Right lobe of liver (tissue), 6 donors: Measurements from ENCODE around the gene MYOG. TPM values are rescaled to one million over a fixed set of nuclear protein-coding genes. Genes with fewer than 3 reads are reported as not detected.

Experiments used
- ATAC-seq, 4 donors: fragments of 200-7000 bp; cut with Tn5 transposase; one replicate each; pipeline ENCODE4 v1.9.1; 2020; ENCODE audit warnings: mild to moderate bottlenecking in 4 of 4, moderate library complexity in 4 of 4
- DNase-seq, 3 donors: peaks; one replicate each; pipeline ENCODE4 v3.0.0-alpha.2; 2020
- H3K27ac ChIP-seq, 3 donors: fragments of 200-600 bp; one replicate each; pipeline ENCODE4 v1.8.0; 2022
- H3K27me3 ChIP-seq, 2 donors: fragments of 200-600 bp; one replicate each; pipeline ENCODE4 v1.8.0; 2022
- H3K36me3 ChIP-seq, 4 donors: fragments of 200-600 bp; sonication (generic) in 1 of 4; one replicate each; pipeline versions ENCODE4 v1.5.1 to v1.8.0; 2017 to 2022; ENCODE audit warnings: control low read depth in 1 of 4
- H3K4me1 ChIP-seq, 4 donors: fragments of 200-600 bp; sonication (generic) in 1 of 4; one replicate each; pipeline versions ENCODE4 v1.5.1 to v1.8.0; 2017 to 2022; ENCODE audit warnings: control low read depth in 1 of 4
- H3K4me3 ChIP-seq, 3 donors: fragments of 200-600 bp; one replicate each; pipeline ENCODE4 v1.8.0; 2022
- H3K9me3 ChIP-seq, 4 donors: fragments of 200-600 bp; sonication (generic) in 1 of 4; one replicate each; pipeline versions ENCODE4 v1.5.1 to v1.8.0; 2017 to 2022; ENCODE audit warnings: control low read depth in 1 of 4
- POLR2A ChIP-seq: fragments of 450-650 bp; IDR thresholded peaks from one replicate; pipeline ENCODE4 v1.6.1; 2017; ENCODE audit warnings: antibody characterized with exemption, mild to moderate bottlenecking
- WGBS: methylation state at CpG from one replicate; pipeline ENCODE4 v1.1.6; 2018; ENCODE audit warnings: low coverage, low lambda C conversion rate; ENCODE audit not compliant: insufficient coverage; ENCODE audit errors: missing lambda C conversion rate; 5-methylcytosine and 5-hydroxymethylcytosine counted together
- intact Hi-C, 2 donors: fragments of 100-400 bp; cut with DNase I; formaldehyde crosslinking; loops; one replicate each; pipeline versions ENCODE4 v1.11.2 to v1.14.1; 2022
- total RNA-seq, 6 experiments: library from RNA; depleted of rRNA in 2 of 6; stranded (reverse); fragments of >200 nt in 2 of 6; fragmentation: NEBNext Ultra II Directional in 3 of 6; extraction: Animal tissue kit (Norgen Biotek cat#: 25700) in 3 of 6; gene quantifications; one replicate each; pipeline versions ENCODE4 v1.1.0 to v1.2.4, GENCODE V29; 2016 to 2023
- TF ChIP-seq, protein P1 (sequence below), 4 donors: fragments of 200-600 bp in 3 of 4; fragments of 450-650 bp in 1 of 4; IDR thresholded peaks; one replicate each; pipeline versions ENCODE4 v1.5.1 to v1.8.0; 2016 to 2022; ENCODE audit warnings: antibody characterized with exemption in 4 of 4, mild to moderate bottlenecking in 2 of 4
- donor health status: DM: no; HTN: yes; CAD: no.
- donor health status: DM: no; HTN: no; CAD: no.
- donor health status: DM: no; HTN: no; CAD: no.
- donor health status: DM: no; HTN: yes; CAD: no.
- donor health status: DM: no; HTN: yes; CAD: no.

Gene MYOG
- total RNA-seq, 6 experiments from 2014 or later: not detected

DNA sequence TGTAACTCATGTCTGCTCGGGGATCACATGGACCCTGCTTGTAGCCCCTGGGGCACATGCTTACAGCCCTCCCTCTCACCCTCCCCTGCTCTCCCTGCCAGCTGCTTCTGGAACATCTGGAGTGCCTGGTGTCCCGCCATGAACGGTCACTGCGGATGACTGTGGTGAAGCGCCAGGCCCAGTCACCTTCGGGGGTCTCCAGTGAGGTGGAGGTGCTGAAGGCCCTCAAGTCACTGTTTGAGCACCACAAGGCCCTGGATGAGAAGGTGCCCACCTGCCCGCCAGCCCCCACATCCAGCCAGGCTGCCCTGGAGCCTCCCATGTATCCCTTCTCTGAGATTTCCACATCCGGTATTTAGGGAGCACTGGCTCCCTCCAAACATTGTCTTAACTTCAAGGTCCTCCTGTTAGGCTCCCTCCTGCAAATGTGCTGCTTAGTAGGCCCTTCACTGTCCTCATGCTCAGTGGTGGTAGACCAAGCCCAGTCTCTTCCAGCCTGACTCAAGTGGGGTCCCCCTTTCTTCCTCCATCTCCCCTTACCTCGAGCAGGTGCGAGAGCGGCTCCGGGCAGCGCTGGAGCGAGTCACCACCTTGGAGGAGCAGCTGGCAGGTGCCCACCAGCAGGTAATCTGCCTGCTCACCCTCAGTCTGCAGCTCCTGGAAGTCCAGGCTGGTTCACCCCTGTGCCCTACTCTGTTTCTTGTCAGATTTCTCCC lies 41.8 kb downstream of the MYOG start:
- H3K27me3 ChIP-seq: no peaks in the 10 kb centered on the region
- H3K9me3 ChIP-seq: no peaks in the 10 kb centered on the region
- no peak for DNase-seq

DNA sequence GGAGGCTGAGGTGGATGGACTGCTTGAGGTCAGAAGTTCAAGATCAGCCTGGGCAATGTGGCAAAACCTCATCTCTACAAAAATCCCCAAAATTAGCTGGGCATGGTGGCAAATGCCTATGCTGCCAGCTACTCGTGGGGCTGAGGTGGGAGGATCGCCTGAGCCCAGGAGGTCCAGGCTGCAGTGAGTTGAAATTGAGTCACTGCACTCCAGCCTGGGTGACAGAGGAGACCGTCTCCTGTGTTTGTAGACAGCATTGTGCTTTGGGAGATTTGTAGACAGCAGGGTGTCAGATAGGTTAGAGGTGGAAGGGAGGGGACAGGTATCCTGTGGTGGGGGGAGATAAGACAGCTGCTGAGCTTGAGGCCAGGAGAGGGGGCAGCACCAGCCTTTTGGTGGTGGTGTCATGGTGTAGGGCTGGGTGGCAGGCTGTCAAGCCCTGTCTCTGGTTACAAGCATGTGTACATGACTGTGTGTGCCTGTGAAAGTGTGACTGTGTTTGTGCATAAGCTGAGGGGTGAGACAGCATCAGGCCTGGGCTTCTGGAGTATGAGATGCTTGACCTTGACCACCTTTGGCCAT lies 44.4 kb downstream of the MYOG start:
- Histone ChIP-seq H3K4me3 (no peak overlapping the region), H3K27ac (no peak overlapping the region), H3K9me3 (no peaks in the 10 kb centered on the region), H3K27me3 (no peaks in the 10 kb centered on the region), H3K4me1 (no peaks in the 10 kb centered on the region), H3K36me3 (no peaks in the 10 kb centered on the region)
- TF ChIP-seq POLR2A: no peak
- DNase-seq: peak in 1 of 3 donors; percentile 9
- ATAC-seq: no peak
- WGBS: 45% methylated on average over 2 of the region's 3 CpGs
- intact Hi-C loops: no loop called here

More for the DNA sequence above, 41.8 kb downstream of the MYOG start:
- no peak for ATAC-seq
- Histone ChIP-seq H3K4me1 (no peaks in the 10 kb centered on the region), H3K36me3 (no peaks in the 10 kb centered on the region), H3K27ac (no peak overlapping the region), H3K4me3 (no peak overlapping the region)
- intact Hi-C loops: no loop called here
- WGBS: 86% methylated on average over 6 of the region's 14 CpGs
- no peak for TF ChIP-seq POLR2A
- TF ChIP-seq, protein P1, sequence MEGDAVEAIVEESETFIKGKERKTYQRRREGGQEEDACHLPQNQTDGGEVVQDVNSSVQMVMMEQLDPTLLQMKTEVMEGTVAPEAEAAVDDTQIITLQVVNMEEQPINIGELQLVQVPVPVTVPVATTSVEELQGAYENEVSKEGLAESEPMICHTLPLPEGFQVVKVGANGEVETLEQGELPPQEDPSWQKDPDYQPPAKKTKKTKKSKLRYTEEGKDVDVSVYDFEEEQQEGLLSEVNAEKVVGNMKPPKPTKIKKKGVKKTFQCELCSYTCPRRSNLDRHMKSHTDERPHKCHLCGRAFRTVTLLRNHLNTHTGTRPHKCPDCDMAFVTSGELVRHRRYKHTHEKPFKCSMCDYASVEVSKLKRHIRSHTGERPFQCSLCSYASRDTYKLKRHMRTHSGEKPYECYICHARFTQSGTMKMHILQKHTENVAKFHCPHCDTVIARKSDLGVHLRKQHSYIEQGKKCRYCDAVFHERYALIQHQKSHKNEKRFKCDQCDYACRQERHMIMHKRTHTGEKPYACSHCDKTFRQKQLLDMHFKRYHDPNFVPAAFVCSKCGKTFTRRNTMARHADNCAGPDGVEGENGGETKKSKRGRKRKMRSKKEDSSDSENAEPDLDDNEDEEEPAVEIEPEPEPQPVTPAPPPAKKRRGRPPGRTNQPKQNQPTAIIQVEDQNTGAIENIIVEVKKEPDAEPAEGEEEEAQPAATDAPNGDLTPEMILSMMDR (IDR thresholded peaks at IDR 0.05): no peak

DNA sequence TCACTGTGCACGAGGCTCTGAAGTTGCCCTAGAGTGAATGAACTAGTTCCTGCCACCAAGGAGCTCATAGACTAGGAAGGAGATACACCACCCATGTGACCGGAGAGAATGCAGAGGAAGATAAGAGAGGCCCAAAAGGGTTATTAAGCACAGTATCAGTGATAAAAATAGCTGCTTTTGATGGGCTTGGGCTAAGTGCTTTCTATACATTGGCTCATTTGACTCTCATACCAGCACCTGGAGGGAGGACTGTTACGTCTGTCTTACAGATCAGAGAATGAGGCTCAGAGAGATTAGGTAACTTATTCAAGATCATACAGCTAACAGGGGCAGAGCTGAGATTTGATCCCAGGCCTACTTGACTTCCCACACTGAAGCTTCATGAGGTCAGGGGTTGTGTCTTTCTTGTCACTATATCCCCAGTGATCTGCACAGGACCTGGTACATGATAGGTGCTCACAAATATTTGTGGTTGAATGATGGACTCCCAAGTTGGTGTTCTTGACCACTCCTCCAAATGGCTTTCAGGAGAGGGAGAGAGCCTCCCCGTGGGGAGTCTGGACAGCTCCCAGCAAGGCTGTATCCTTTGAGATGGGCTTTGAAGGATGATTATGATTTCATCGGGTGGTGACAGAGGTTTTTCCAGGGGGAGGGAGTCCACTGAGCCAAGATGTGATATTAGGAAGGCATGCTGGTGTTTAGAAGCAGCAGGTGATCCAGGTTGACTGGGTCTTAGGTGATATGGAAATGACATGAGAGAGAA lies 45.1 kb downstream of the MYOG start:
- no peak for ATAC-seq
- Histone ChIP-seq H3K4me1 (no peaks in the 10 kb centered on the region), H3K36me3 (no peaks in the 10 kb centered on the region), H3K27ac (no peak overlapping the region), H3K27me3 (no peaks in the 10 kb centered on the region), H3K4me3 (no peak overlapping the region), H3K9me3 (no peaks in the 10 kb centered on the region)
- 34% methylated on average over 5 of the region's 5 CpGs for WGBS
- intact Hi-C loops: no loop called here
- TF ChIP-seq, protein P1 (IDR thresholded peaks at IDR 0.05): no peak
- TF ChIP-seq POLR2A: no peak
- DNase-seq: peak in 1 of 3 donors; percentile 5

DNA sequence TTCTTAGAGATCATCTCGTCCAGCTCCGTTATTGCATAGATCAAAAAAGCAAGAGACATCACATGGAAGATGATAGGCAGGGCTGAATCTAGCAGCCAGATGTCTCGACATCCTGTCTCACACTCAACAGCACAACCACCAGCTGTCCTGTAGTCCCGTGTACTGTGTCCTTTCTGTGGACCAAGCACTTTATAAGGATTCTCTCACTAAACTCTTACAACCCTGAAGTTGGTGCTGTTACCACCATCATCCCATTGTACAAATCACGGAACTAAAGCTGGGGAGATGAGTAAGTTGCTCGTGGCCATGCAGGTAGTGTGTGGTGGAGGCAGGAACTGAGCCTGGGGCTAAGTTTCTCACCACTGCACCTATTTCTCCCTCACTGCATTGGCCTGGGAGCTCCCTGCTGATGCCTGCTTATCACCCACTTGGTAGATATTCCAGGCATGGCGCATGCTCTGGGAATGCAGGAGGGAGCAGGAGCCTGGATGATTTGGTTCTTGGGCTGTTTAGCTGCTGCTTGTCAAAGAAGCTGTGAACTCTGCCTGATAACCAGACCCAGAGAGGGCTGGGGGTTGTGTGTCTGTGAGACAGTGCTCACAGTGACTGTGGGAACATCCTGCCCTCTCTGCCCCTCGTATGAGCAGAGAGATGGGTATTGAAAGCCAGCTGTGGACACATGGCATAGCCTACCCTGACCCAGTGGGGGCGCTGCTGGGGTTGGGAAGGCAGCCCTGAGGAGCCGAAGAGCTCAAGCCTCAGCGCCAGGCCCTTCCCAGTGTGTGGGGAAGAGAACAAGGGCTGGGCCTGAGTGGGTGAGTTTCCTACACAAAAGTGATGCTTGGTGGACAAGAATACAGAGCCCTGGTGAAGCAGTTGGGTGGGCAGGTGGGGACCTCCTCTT lies 46.0 kb downstream of the MYOG start:
- DNase-seq (peak in 1 of 3 donors; percentile 38), ATAC-seq (no peak)
- Histone ChIP-seq H3K36me3 (no peaks in the 10 kb centered on the region), H3K4me1 (no peaks in the 10 kb centered on the region), H3K27ac (no peak overlapping the region), H3K4me3 (no peak overlapping the region), H3K9me3 (no peaks in the 10 kb centered on the region), H3K27me3 (no peaks in the 10 kb centered on the region)
- intact Hi-C loops: loop anchor here in 1 of 2 donors (5.0 kb wide), 2 partner anchors 177 to 232 kb away; no protein-coding TSS in a partner anchor
- 27% methylated on average over 3 of the region's 11 CpGs for WGBS
- TF ChIP-seq POLR2A: no peak
- TF ChIP-seq, protein P1 (IDR thresholded peaks at IDR 0.05): no peak
